ENCODE measurements around the gene CYP1A2.

CYP1A2 gene

GRCh38 chr15:74722591-74722990 is 26.1 kb upstream of the CYP1A2 start:
- H3K4me3 ChIP-seq (ENCODE audit: low read length), result no peak overlapping the region

GRCh38 chr15:74723187-74723586 is 25.5 kb upstream of the CYP1A2 start:
- Histone ChIP-seq H3K4me2 (ENCODE audit: low read depth, low read length) (no peak overlapping the region), H3K79me2 (ENCODE audit: low read length) (no peaks in the 10 kb centered on the region), H3K36me3 (replicated peaks; ENCODE audit: insufficient read depth, low read length) (no peaks in the 10 kb centered on the region), H3K9ac (ENCODE audit: low read length) (no peak overlapping the region), H3K9me3 (replicated peaks; ENCODE audit: insufficient read depth, low read length) (no peaks in the 10 kb centered on the region), H3K27me3 (replicated peaks; ENCODE audit: insufficient read depth, low read length) (peaks cover 30% of the 10 kb centered on the region), H3K27ac (ENCODE audit: low read length) (no peak overlapping the region), H3K4me3 (ENCODE audit: low read length) (no peak overlapping the region), H4K20me1 (ENCODE audit: insufficient read depth, low read length) (no peaks in the 10 kb centered on the region), H3F3A (ENCODE audit: insufficient read depth, low read length) (no peaks in the 10 kb centered on the region), H3K9me2 (replicated peaks; ENCODE audit: insufficient read depth, low read length) (no peaks in the 10 kb centered on the region), H2AFZ (ENCODE audit: low read length) (no peak overlapping the region), H3K4me1 (ENCODE audit: low read length) (peaks cover 3% of the 10 kb centered on the region; the same call in 1 of the 2 replicates)
- TF ChIP-seq CTCF (IDR thresholded peaks at IDR 0.05; ENCODE audit: low read length) (no peak), EZH2phosphoT487 (IDR thresholded peaks at IDR 0.05; ENCODE audit: low read length) (no peak), EZH2 (optimal IDR thresholded peaks at IDR 0.05; ENCODE audit: low read depth, low read length) (no peak)
- no peak for DNase-seq

More at GRCh38 chr15:74722591-74722990, 26.1 kb upstream of the CYP1A2 start:
- DNase-seq, result no peak
- Histone ChIP-seq H3K27ac (ENCODE audit: low read length) (no peak overlapping the region), H4K20me1 (ENCODE audit: insufficient read depth, low read length) (no peaks in the 10 kb centered on the region), H3F3A (ENCODE audit: insufficient read depth, low read length) (no peaks in the 10 kb centered on the region), H3K9me3 (replicated peaks; ENCODE audit: insufficient read depth, low read length) (no peaks in the 10 kb centered on the region), H3K9me2 (replicated peaks; ENCODE audit: insufficient read depth, low read length) (no peaks in the 10 kb centered on the region), H3K36me3 (replicated peaks; ENCODE audit: insufficient read depth, low read length) (no peaks in the 10 kb centered on the region), H3K4me1 (ENCODE audit: low read length) (peaks cover 3% of the 10 kb centered on the region; the same call in 1 of the 2 replicates), H2AFZ (ENCODE audit: low read length) (no peak overlapping the region), H3K4me2 (ENCODE audit: low read depth, low read length) (no peak overlapping the region), H3K9ac (ENCODE audit: low read length) (no peak overlapping the region), H3K79me2 (ENCODE audit: low read length) (no peaks in the 10 kb centered on the region), H3K27me3 (replicated peaks; ENCODE audit: insufficient read depth, low read length) (peaks cover 30% of the 10 kb centered on the region)
- TF ChIP-seq EZH2phosphoT487 (IDR thresholded peaks at IDR 0.05; ENCODE audit: low read length), result no peak
- TF ChIP-seq CTCF (IDR thresholded peaks at IDR 0.05; ENCODE audit: low read length), result no peak
- no peak for TF ChIP-seq EZH2 (optimal IDR thresholded peaks at IDR 0.05; ENCODE audit: low read depth, low read length)

- Histone ChIP-seq H3F3A (ENCODE audit: insufficient read depth, low read length) (no peaks in the 10 kb centered on the region), H3K9ac (ENCODE audit: low read length) (no peak overlapping the region), H3K27ac (ENCODE audit: low read length) (no peak overlapping the region), H3K9me2 (replicated peaks; ENCODE audit: insufficient read depth, low read length) (no peaks in the 10 kb centered on the region), H3K9me3 (replicated peaks; ENCODE audit: insufficient read depth, low read length) (no peaks in the 10 kb centered on the region), H3K4me1 (ENCODE audit: low read length) (peaks cover 3% of the 10 kb centered on the region; the same call in 1 of the 2 replicates), H3K4me3 (ENCODE audit: low read length) (no peak overlapping the region), H3K36me3 (replicated peaks; ENCODE audit: insufficient read depth, low read length) (no peaks in the 10 kb centered on the region), H3K4me2 (ENCODE audit: low read depth, low read length) (no peak overlapping the region), H3K79me2 (ENCODE audit: low read length) (no peaks in the 10 kb centered on the region), H4K20me1 (ENCODE audit: insufficient read depth, low read length) (no peaks in the 10 kb centered on the region), H3K27me3 (replicated peaks; ENCODE audit: insufficient read depth, low read length) (peaks cover 30% of the 10 kb centered on the region), H2AFZ (ENCODE audit: low read length) (no peak overlapping the region)
- TF ChIP-seq EZH2 (optimal IDR thresholded peaks at IDR 0.05; ENCODE audit: low read depth, low read length), result no peak
- no peak for TF ChIP-seq EZH2phosphoT487 (IDR thresholded peaks at IDR 0.05; ENCODE audit: low read length)
- TF ChIP-seq CTCF (IDR thresholded peaks at IDR 0.05; ENCODE audit: low read length), result no peak
- peak; percentile 34 for DNase-seq
These were observed 24.8 kb upstream of the CYP1A2 start for GRCh38 chr15:74723754-74724334.
